Kidney epithelial cell (primary cell): Measurements from ENCODE around the gene ADCY2. TPM values are rescaled to one million over a fixed set of nuclear protein-coding genes. Genes with fewer than 3 reads are reported as not detected.

Experiments used
- DNase-seq: peaks from one replicate; pipeline ENCODE4 v3.0.0-alpha.2; 2010; ENCODE audit warnings: low read depth
- H3K27me3 ChIP-seq: 2 replicates; pipeline ENCODE4 v1.6.0; 2011; ENCODE audit warnings: low read length; ENCODE audit not compliant: control insufficient read depth, insufficient read depth
- H3K36me3 ChIP-seq: 2 replicates; pipeline ENCODE4 v1.5.1; 2011; ENCODE audit warnings: low read length; ENCODE audit not compliant: control insufficient read depth, insufficient read depth
- H3K4me3 ChIP-seq: 2 replicates; pipeline ENCODE4 v1.5.1; 2011; ENCODE audit warnings: low read depth, mild to moderate bottlenecking, control low read depth, low read length
- total RNA-seq: library from RNA; depleted of rRNA; stranded (reverse); fragments of >200 nt; gene quantifications from 2 replicates; pipeline ENCODE4 v1.2.3, GENCODE V29; 2015
- TF ChIP-seq, protein P1 (sequence below): IDR thresholded peaks from 2 replicates; pipeline ENCODE4 v1.5.1; 2011; ENCODE audit warnings: mild to moderate bottlenecking, moderate library complexity, low read length, control low read depth, inconsistent platforms; ENCODE audit not compliant: insufficient read depth, poor library complexity, severe bottlenecking

ADCY2 gene
- total RNA-seq, 1 donor from 2014 or later: 0.25 TPM

DNA sequence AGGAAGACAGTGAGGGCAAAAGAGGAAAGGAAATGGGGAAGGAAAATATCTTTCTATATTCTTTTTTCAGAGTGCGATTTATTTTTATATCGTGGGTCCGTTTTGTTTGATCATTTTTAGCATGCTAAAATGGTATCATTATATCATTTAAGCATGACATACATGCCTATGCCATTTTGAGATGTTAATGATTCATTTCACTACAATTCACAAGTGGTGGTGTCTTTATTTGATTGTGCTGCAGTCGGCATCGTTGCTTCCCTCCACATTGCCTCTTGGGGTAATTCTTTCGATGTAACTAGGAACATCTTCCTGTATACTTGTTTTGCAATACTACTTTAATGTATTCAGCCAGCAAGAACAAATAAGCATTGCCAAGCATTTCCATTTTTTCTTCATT lies 309.8 kb downstream of the ADCY2 start:
- no peak for DNase-seq
- Histone ChIP-seq H3K27me3 (no peaks in the 10 kb centered on the region), H3K36me3 (no peaks in the 10 kb centered on the region), H3K4me3 (no peak overlapping the region)
- TF ChIP-seq, protein P1, sequence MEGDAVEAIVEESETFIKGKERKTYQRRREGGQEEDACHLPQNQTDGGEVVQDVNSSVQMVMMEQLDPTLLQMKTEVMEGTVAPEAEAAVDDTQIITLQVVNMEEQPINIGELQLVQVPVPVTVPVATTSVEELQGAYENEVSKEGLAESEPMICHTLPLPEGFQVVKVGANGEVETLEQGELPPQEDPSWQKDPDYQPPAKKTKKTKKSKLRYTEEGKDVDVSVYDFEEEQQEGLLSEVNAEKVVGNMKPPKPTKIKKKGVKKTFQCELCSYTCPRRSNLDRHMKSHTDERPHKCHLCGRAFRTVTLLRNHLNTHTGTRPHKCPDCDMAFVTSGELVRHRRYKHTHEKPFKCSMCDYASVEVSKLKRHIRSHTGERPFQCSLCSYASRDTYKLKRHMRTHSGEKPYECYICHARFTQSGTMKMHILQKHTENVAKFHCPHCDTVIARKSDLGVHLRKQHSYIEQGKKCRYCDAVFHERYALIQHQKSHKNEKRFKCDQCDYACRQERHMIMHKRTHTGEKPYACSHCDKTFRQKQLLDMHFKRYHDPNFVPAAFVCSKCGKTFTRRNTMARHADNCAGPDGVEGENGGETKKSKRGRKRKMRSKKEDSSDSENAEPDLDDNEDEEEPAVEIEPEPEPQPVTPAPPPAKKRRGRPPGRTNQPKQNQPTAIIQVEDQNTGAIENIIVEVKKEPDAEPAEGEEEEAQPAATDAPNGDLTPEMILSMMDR: no peak

DNA sequence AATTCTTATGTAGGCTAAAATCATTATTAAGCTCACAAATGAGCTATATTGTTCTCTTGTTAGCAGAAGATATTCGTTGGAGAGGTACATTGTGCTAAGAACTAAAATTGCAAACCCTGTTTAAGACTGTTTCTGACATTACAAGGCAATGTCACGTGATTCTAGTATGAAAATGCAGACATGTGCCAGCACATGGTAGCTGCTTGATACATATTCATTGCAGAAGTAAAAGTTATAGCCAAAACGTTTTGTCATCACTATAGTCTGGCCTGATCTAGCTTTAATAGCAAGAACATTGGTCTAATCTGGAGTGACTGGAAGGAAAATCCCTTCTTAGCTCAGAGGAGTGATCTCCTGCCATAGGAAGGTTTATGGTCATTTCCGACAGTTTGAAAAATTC lies 310.3 kb downstream of the ADCY2 start:
- Histone ChIP-seq H3K36me3 (no peaks in the 10 kb centered on the region), H3K4me3 (no peak overlapping the region), H3K27me3 (no peaks in the 10 kb centered on the region)
- DNase-seq: no peak
- TF ChIP-seq, protein P1: no peak

DNA sequence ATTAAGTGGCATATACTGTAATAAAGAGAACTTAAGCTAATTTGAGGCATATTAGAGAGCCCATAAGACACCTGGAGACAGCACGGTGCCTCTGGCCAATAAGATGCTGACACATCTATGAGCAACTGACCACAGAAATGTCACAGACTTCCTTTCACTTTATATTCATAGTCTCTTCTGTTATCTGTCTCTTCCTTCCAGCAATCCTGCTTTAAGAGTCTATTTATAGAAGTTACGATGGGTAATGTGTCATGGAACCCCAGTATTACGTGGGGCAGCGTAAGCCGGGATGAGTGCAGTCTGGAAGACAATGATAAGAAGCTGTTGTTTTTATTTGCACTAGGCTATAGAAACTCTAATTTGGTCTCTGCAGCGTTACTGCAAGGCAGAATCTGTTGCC lies 318.2 kb downstream of the ADCY2 start:
- no peak overlapping the region for H3K4me3 ChIP-seq
- TF ChIP-seq, protein P1: no peak
- DNase-seq: no peak

DNA sequence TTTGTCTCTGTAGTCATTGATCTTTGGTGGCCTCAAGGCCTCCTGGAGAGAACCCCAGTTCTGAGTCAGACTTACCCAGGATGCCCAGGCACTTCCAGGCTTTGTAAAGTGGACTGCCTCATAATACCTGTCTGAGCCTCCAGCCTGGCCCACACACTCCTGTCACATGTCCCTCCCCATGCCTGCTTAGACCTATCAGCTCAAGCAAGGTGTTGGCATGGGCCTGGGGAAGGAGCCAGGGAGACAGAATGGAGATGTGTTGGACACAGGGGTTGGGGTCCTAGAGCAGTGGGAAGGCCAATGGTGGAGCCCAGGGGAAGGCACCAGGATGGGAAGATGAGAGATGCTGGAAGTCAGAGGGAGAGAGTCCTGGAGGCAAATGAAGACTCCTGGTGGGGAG lies 318.8 kb downstream of the ADCY2 start:
- TF ChIP-seq, protein P1: no peak

More for the DNA sequence above, 318.2 kb downstream of the ADCY2 start:
- H3K36me3 ChIP-seq: no peaks in the 10 kb centered on the region
- H3K27me3 ChIP-seq: no peaks in the 10 kb centered on the region

DNA sequence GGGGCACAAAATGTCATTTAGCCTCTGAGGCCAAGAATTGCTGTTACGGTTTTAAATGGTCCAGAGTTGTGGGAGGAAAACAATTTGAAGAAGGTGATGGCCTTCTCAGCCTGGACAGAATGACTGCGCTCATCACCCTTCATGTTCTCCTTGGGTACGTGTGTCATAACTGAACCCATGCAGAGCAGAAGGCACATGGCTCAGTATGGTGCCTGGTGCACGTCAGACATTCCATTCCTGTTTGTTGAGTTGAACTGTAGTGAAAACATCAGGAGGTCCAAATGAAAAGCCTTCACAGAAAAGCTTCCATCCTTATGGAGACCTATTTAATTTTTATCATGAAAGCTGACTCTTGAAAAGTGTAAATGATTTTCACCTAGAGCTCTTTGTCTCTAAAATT lies 321.8 kb downstream of the ADCY2 start:
- DNase-seq: no peak
- Histone ChIP-seq H3K4me3 (no peak overlapping the region), H3K36me3 (no peaks in the 10 kb centered on the region), H3K27me3 (no peaks in the 10 kb centered on the region)
- TF ChIP-seq, protein P1: no peak

More for the DNA sequence above, 318.8 kb downstream of the ADCY2 start:
- Histone ChIP-seq H3K4me3 (no peak overlapping the region), H3K36me3 (no peaks in the 10 kb centered on the region), H3K27me3 (no peaks in the 10 kb centered on the region)
- no peak for DNase-seq

DNA sequence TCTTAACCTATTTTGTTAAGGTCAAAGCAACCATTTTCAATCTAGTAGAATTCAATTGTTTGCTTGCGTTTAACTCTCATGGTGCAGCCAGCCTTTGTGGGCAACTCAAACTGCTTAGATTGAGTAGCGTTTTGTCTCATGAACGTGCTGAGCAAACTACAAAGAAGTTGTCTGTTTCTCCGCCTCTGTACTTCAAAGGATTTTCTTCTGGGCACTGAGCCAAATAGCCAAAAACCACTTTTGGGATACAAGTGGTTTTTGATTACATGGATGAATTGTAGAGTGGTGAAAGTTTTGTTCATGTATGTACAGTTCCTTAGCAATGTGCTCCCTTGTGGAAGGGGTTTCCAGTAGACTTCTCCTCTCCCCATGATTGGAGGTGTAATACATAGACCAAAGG lies 332.1 kb downstream of the ADCY2 start:
- TF ChIP-seq, protein P1: no peak
- Histone ChIP-seq H3K36me3 (no peaks in the 10 kb centered on the region), H3K27me3 (no peaks in the 10 kb centered on the region), H3K4me3 (no peak overlapping the region)
- no peak for DNase-seq
